Endothelial cell (in vitro differentiated cells): ENCODE data around the gene ANKRD66. TPM values are rescaled to one million over a fixed set of nuclear protein-coding genes. Genes with fewer than 3 reads are reported as not detected.
"Not testable (repeated sequence)": the region's sequence is repeated elsewhere in the genome, so short reads cannot be mapped to it uniquely, and the experiment has no call there.

ENCODE experiments used
- DNase-seq: peaks from one replicate; pipeline ENCODE4 v3.0.0; 2021; ENCODE audit warnings: low spot score
- H3K27ac Mint-ChIP-seq: one replicate; pipeline ENCODE4 v1.8.0; 2021; ENCODE audit warnings: mixed read lengths, inconsistent platforms; ENCODE audit not compliant: unreplicated experiment
- H3K27me3 Mint-ChIP-seq: one replicate; pipeline ENCODE4 v1.8.0; 2021; ENCODE audit warnings: mild to moderate bottlenecking, moderate library complexity, mixed read lengths, inconsistent platforms; ENCODE audit not compliant: unreplicated experiment
- H3K36me3 Mint-ChIP-seq: one replicate; pipeline ENCODE4 v1.8.0; 2021; ENCODE audit warnings: mild to moderate bottlenecking, low read depth, mixed read lengths, inconsistent platforms; ENCODE audit not compliant: unreplicated experiment
- H3K4me1 Mint-ChIP-seq: one replicate; pipeline ENCODE4 v1.8.0; 2021; ENCODE audit warnings: mild to moderate bottlenecking, mixed read lengths, inconsistent platforms; ENCODE audit not compliant: unreplicated experiment
- H3K4me3 Mint-ChIP-seq: one replicate; pipeline ENCODE4 v1.8.0; 2021; ENCODE audit warnings: mild to moderate bottlenecking, mixed read lengths, inconsistent platforms; ENCODE audit not compliant: unreplicated experiment
- H3K9me3 Mint-ChIP-seq: one replicate; pipeline ENCODE4 v1.8.0; 2021; ENCODE audit warnings: mixed read lengths, inconsistent platforms; ENCODE audit not compliant: unreplicated experiment
- CTCF ChIP-seq: fragments of 200-600 bp; sonication (generic); IDR thresholded peaks from one replicate; pipeline ENCODE4 v1.5.0; 2021; ENCODE audit warnings: antibody characterized with exemption; ENCODE audit not compliant: unreplicated experiment
- total RNA-seq: library from RNA; stranded (reverse); fragmentation: NEBNext Ultra II Directional; extraction: Animal tissue kit (Norgen Biotek cat#: 25700); gene quantifications from one replicate; pipeline ENCODE4 v1.2.1, GENCODE V29; 2021; ENCODE audit not compliant: unreplicated experiment

ANKRD66 gene
- total RNA-seq, 1 donor from 2014 or later: not detected

DNA sequence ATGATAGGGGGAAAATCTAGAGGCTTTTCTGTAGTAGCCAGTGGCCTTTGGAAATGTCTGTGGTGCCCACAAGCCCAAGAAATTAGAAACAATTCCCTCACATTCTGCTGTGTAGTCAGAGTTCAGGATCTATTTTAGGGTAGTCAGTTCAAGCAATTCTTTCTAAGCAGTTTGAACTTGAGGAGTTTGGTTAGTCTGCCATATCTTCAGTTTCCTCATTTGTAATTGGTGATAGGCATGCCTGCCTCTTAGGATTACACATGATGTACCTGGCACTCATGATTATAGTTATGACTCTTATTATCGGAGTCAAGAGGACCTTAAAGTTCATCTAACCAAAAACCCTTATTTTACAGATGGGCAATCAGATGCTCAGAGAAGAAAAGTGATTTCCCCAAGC, 25.3 kb downstream of the ANKRD66 start:
- no peak for DNase-seq
- H3K4me1 Mint-ChIP-seq: no peaks in the 10 kb centered on the region
- TF ChIP-seq CTCF: no peak
- no peak overlapping the region for H3K4me3 Mint-ChIP-seq
- H3K36me3 Mint-ChIP-seq: no peaks in the 10 kb centered on the region
- H3K27ac Mint-ChIP-seq: no peak overlapping the region
- H3K27me3 Mint-ChIP-seq: peaks cover 3% of the 10 kb centered on the region
- H3K9me3 Mint-ChIP-seq: no peaks in the 10 kb centered on the region

DNA sequence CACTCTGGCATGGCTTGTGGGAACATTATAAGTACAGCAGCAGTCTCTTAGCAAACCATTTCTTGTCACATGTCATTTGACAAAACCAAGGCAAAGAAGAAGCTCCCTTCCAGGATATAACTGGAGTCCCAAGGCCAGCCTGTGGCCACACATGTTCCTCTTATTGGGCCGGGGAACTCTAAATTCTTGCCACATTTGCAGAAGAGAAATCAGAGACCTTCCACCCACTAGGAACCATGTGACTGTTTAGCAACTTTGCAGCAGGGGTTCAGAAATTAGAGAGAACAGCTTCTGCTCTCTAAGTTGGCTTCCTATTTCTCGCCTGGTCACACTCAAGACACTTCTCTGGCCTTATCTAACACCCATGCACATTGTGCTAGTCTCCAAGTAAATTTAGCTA, 26.0 kb downstream of the ANKRD66 start:
- H3K36me3 Mint-ChIP-seq: no peaks in the 10 kb centered on the region
- no peak for TF ChIP-seq CTCF
- no peaks in the 10 kb centered on the region for H3K9me3 Mint-ChIP-seq
- H3K27me3 Mint-ChIP-seq: peaks cover 3% of the 10 kb centered on the region
- no peaks in the 10 kb centered on the region for H3K4me1 Mint-ChIP-seq
- DNase-seq: no peak
- H3K27ac Mint-ChIP-seq: no peak overlapping the region
- no peak overlapping the region for H3K4me3 Mint-ChIP-seq

DNA sequence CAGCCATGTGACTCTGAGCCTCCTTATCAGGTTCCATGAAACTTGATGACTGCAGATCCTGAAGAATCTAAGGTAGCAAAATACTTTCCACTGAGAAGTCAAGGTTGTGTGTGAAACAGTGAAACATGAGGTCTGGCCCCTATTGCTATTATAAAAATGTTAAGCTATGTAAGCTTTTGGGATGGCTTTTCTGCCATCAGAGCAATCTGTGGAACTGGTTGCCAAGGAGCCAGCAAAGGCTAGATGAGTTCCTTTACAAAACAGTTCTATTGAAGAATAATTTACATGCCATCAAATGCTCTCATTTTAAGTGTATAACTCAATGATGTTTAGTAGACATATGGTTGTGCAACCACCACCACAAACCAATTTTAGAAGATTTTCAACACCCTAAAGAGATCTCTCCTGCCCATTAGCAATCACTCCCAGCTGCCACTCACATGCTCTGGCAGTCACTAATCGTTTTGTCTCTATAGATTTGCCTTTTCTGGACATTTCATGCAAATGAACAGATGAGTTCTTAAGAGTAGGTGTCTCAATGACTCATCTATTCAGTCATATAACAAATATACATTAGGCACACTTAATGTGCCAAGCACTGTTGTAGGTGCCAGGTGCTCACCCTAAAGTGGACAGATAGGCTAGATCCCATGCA, 26.6 kb downstream of the ANKRD66 start:
- H3K9me3 Mint-ChIP-seq: no peaks in the 10 kb centered on the region
- no peak for TF ChIP-seq CTCF

DNA sequence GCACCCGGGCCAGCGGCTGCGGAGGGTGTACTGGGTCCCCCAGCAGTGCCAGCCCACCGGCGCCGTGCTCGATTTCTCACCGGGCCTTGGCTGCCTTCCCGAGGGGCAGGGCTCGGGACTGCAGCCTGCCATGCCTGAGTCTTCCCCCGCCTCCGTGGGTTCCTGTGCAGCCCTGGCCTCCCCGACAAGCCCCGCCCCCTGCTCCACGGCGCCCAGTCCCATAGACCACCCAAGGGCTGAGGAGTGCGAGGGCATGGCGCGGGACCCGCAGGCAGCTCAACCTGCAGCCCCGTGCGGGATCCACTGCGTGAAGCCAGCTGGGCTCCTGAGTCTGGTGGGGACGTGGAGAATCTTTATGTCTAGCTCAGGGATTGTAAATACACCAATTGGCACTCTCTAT, 28.0 kb downstream of the ANKRD66 start:
- not testable (repeated sequence) for H3K36me3 Mint-ChIP-seq, H3K4me1 Mint-ChIP-seq, H3K27ac Mint-ChIP-seq, H3K27me3 Mint-ChIP-seq, H3K9me3 Mint-ChIP-seq, DNase-seq, H3K4me3 Mint-ChIP-seq

More for the DNA sequence above, 26.6 kb downstream of the ANKRD66 start:
- no peaks in the 10 kb centered on the region for H3K36me3 Mint-ChIP-seq
- H3K27me3 Mint-ChIP-seq: peaks cover 5% of the 10 kb centered on the region
- H3K27ac Mint-ChIP-seq: no peak overlapping the region
- no peaks in the 10 kb centered on the region for H3K4me1 Mint-ChIP-seq
- DNase-seq: no peak
- H3K4me3 Mint-ChIP-seq: no peak overlapping the region

DNA sequence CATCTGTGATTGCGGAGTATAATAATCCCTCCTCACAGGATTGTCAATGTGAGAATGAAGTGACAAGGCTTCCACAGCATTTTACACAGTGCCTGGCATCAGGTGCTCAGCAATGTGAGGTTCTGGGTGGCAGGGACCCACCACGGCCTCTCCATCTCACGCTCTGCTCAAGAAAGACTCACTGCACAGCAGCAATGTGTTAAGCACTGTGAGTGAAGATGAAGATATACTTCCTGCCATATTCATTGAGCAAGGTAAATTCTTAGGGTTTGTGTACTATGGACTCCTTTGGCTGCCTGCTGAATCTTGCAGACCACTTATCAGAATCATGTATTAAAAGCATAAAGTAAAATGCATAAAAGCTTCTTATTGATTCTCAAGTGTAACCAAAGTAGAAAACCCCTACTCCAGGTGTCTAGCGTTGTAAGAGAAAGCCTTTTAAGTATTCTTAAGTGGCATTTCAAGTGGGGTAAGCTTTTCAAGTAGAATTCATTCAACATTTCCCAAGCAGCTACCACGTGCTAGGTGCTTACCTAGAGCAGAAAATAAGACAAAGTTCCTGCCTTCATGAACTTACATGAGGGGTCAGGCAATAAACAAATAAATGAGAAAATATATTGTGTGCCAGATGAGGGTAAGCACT, 29.5 kb downstream of the ANKRD66 start:
- Mint-ChIP-seq H3K4me1 (peaks cover 6% of the 10 kb centered on the region), H3K36me3 (no peaks in the 10 kb centered on the region), H3K4me3 (no peak overlapping the region), H3K27ac (no peak overlapping the region), H3K27me3 (peaks cover 5% of the 10 kb centered on the region), H3K9me3 (no peaks in the 10 kb centered on the region)
- TF ChIP-seq CTCF: no peak
- DNase-seq: no peak
